Measurements from ENCODE around the gene AVP.

GRCh38 chr20:3040086-3040485 is 44.4 kb downstream of the AVP start:
- TF ChIP-seq CTCF (IDR thresholded peaks at IDR 0.05): no peak
- TF ChIP-seq ZFX (IDR thresholded peaks at IDR 0.05; ENCODE audit: borderline replicate concordance): no peak

Measured in 22Rv1 (cell line).